PFSK-1 (cell line): ENCODE results near the gene MCTP1.

Source experiments
- REST ChIP-seq, 2 experiments: IDR thresholded peaks; 2 replicates each; pipeline versions ENCODE4 v1.6.1 to v1.8.0; 2011 to 2012; ENCODE audit warnings: low read depth in 2 of 2, low read length in 2 of 2, control low read depth in 1 of 2, inconsistent platforms in 1 of 2, mild to moderate bottlenecking in 1 of 2, moderate library complexity in 1 of 2; ENCODE audit not compliant: insufficient read depth in 1 of 2
- TAF1 ChIP-seq: IDR thresholded peaks from 2 replicates; pipeline ENCODE4 v1.6.1; 2012; ENCODE audit warnings: low read length, control low read depth, borderline replicate concordance; ENCODE audit not compliant: insufficient read depth

DNA sequence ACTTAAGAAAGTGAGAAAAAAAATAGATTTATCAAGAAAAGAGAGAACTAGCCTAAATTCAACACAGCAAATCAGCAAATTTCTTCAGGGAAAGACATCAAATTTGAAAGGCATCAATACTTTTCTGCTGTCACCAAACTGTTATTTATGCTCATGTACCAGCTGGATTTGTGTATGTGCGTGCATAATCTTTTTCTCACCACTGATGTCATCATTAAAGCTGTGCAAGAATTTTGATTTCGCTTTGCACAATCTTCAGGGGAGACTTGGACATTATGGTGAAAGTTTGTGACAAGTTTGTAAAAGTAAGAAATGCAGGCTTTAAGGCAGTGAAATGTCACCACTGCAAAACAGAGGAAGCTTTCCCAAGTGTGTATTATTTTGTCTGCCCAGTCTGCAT lies 451.0 kb downstream of the MCTP1 start:
- TF ChIP-seq REST (IDR thresholded peaks at IDR 0.05; ENCODE audit: insufficient read depth in 1 of 2, low read depth in 2 of 2, low read length in 2 of 2) (no peak), TAF1 (no peak)
